ENCODE data around the gene MPST.

MPST gene

GRCh38 chr22:36991206-36991605 lies 28.3 kb upstream of the MPST start:
- Histone ChIP-seq H3K9me2 (replicated peaks; ENCODE audit: control insufficient read depth, low read length) (no peaks in the 10 kb centered on the region), H3K36me3 (ENCODE audit: control insufficient read depth, low read length) (no peaks in the 10 kb centered on the region), H3K27ac (ENCODE audit: low read depth, low read length) (no peak overlapping the region), H3K79me2 (ENCODE audit: control insufficient read depth, low read length) (no peaks in the 10 kb centered on the region), H3K4me3 (ENCODE audit: low read length) (no peak overlapping the region), H3F3A (ENCODE audit: control insufficient read depth, insufficient read depth) (no peaks in the 10 kb centered on the region), H3K9me3 (ENCODE audit: control insufficient read depth, insufficient read depth, low read length) (peaks cover 3% of the 10 kb centered on the region; the same call in 1 of the 2 replicates), H4K20me1 (ENCODE audit: control insufficient read depth, insufficient read depth, low read depth, low read length) (no peaks in the 10 kb centered on the region), H3K4me2 (ENCODE audit: low read length) (no peak overlapping the region), H3K4me1 (ENCODE audit: control insufficient read depth, low read length) (no peaks in the 10 kb centered on the region), H3K27me3 (ENCODE audit: control insufficient read depth, low read length) (peaks cover 6% of the 10 kb centered on the region; the same call in 1 of the 2 replicates)
- TF ChIP-seq EZH2phosphoT487 (IDR thresholded peaks at IDR 0.05; ENCODE audit: borderline replicate concordance, low read length) (no peak), CTCF (IDR thresholded peaks at IDR 0.05; ENCODE audit: low read depth, low read length, poor library complexity, severe bottlenecking) (no peak)

GRCh38 chr22:36997746-36998145 lies 21.8 kb upstream of the MPST start:
- Histone ChIP-seq H3K9me3 (ENCODE audit: control insufficient read depth, insufficient read depth, low read length) (no peaks in the 10 kb centered on the region), H3K27me3 (ENCODE audit: control insufficient read depth, low read length) (peaks cover 22% of the 10 kb centered on the region)

GRCh38 chr22:36998620-36999351 lies 20.8 kb upstream of the MPST start:
- TF ChIP-seq EZH2phosphoT487 (IDR thresholded peaks at IDR 0.05; ENCODE audit: borderline replicate concordance, low read length) (no peak), CTCF (IDR thresholded peaks at IDR 0.05; ENCODE audit: low read depth, low read length, poor library complexity, severe bottlenecking) (peak; percentile 57)
- Histone ChIP-seq H3K27me3 (ENCODE audit: control insufficient read depth, low read length) (peaks cover 28% of the 10 kb centered on the region), H3F3A (ENCODE audit: control insufficient read depth, insufficient read depth) (no peaks in the 10 kb centered on the region), H3K79me2 (ENCODE audit: control insufficient read depth, low read length) (no peaks in the 10 kb centered on the region), H3K27ac (ENCODE audit: low read depth, low read length) (no peak overlapping the region), H3K4me3 (ENCODE audit: low read length) (no peak overlapping the region), H3K4me2 (ENCODE audit: low read length) (no peak overlapping the region), H3K9me3 (ENCODE audit: control insufficient read depth, insufficient read depth, low read length) (no peaks in the 10 kb centered on the region), H3K36me3 (ENCODE audit: control insufficient read depth, low read length) (no peaks in the 10 kb centered on the region), H3K4me1 (ENCODE audit: control insufficient read depth, low read length) (no peaks in the 10 kb centered on the region), H3K9me2 (replicated peaks; ENCODE audit: control insufficient read depth, low read length) (no peaks in the 10 kb centered on the region), H4K20me1 (ENCODE audit: control insufficient read depth, insufficient read depth, low read depth, low read length) (no peaks in the 10 kb centered on the region)

More at GRCh38 chr22:36997746-36998145, 21.8 kb upstream of the MPST start:
- no peaks in the 10 kb centered on the region for H3K36me3 ChIP-seq (ENCODE audit: control insufficient read depth, low read length)
- no peaks in the 10 kb centered on the region for H3K79me2 ChIP-seq (ENCODE audit: control insufficient read depth, low read length)
- no peak overlapping the region for H3K4me2 ChIP-seq (ENCODE audit: low read length)
- H3K27ac ChIP-seq (ENCODE audit: low read depth, low read length): no peak overlapping the region
- H3F3A ChIP-seq (ENCODE audit: control insufficient read depth, insufficient read depth): no peaks in the 10 kb centered on the region
- no peaks in the 10 kb centered on the region for H3K9me2 ChIP-seq (replicated peaks; ENCODE audit: control insufficient read depth, low read length)
- H3K4me3 ChIP-seq (ENCODE audit: low read length): no peak overlapping the region
- no peaks in the 10 kb centered on the region for H4K20me1 ChIP-seq (ENCODE audit: control insufficient read depth, insufficient read depth, low read depth, low read length)
- H3K4me1 ChIP-seq (ENCODE audit: control insufficient read depth, low read length): no peaks in the 10 kb centered on the region
- TF ChIP-seq EZH2phosphoT487 (IDR thresholded peaks at IDR 0.05; ENCODE audit: borderline replicate concordance, low read length) (no peak), CTCF (IDR thresholded peaks at IDR 0.05; ENCODE audit: low read depth, low read length, poor library complexity, severe bottlenecking) (no peak)
